HG03135 (cell line): Measurements from ENCODE around the gene C9orf85.
A peak's percentile ranks its signal among the peaks of the same experiment; 100 is the strongest.

Experiments used
- ATAC-seq: cut with Tn5 transposase; IDR thresholded peaks from one replicate; pipeline ENCODE4 v1.9.1; 2021; ENCODE audit warnings: mild to moderate bottlenecking, moderate library complexity; ENCODE audit not compliant: unreplicated experiment

C9orf85 gene

GRCh38 chr9:71901695-71902597 is 9.5 kb upstream of the C9orf85 start:
- ATAC-seq = no peak

GRCh38 chr9:71904076-71904475 is 7.4 kb upstream of the C9orf85 start:
- no peak for ATAC-seq

- no peak for ATAC-seq
These were observed 2.6 kb upstream of the C9orf85 start for GRCh38 chr9:71908825-71909224.

- peak; percentile 3 for ATAC-seq
These were observed 1.4 kb upstream of the C9orf85 start for GRCh38 chr9:71909887-71910649.

GRCh38 chr9:71910650-71911060 is 784 bp upstream of the C9orf85 start:
- peak; percentile 19 for ATAC-seq

GRCh38 chr9:71911908-71912335 is 483 bp downstream of the C9orf85 start:
- ATAC-seq = no peak

GRCh38 chr9:71915495-71915894 is 4.1 kb downstream of the C9orf85 start:
- ATAC-seq = no peak

GRCh38 chr9:71916834-71917534 is 5.5 kb downstream of the C9orf85 start:
- no peak for ATAC-seq

GRCh38 chr9:71918419-71918818 is 7.0 kb downstream of the C9orf85 start:
- no peak for ATAC-seq

- no peak for ATAC-seq
These were observed 9.2 kb downstream of the C9orf85 start for GRCh38 chr9:71920456-71921189.

- ATAC-seq = no peak
These were observed 9.9 kb downstream of the C9orf85 start for GRCh38 chr9:71921190-71921814.

GRCh38 chr9:71924576-71924975 is 13.1 kb downstream of the C9orf85 start:
- ATAC-seq = no peak

- no peak for ATAC-seq
These were observed 14.4 kb downstream of the C9orf85 start for GRCh38 chr9:71925834-71926233.

- ATAC-seq = no peak
These were observed 16.9 kb downstream of the C9orf85 start for GRCh38 chr9:71928376-71928775.

GRCh38 chr9:71928806-71929205 is 17.4 kb downstream of the C9orf85 start:
- no peak for ATAC-seq

- ATAC-seq = no peak
These were observed 17.8 kb downstream of the C9orf85 start for GRCh38 chr9:71929223-71929622.

- ATAC-seq = no peak
These were observed 18.5 kb downstream of the C9orf85 start for GRCh38 chr9:71929791-71930440.

- ATAC-seq = no peak
These were observed 19.7 kb downstream of the C9orf85 start for GRCh38 chr9:71931166-71931565.

- ATAC-seq = no peak
These were observed 24.6 kb downstream of the C9orf85 start for GRCh38 chr9:71936066-71936465.
